H7 (cell line): Measurements from ENCODE around the gene RBMX. TPM values are rescaled to one million over a fixed set of nuclear protein-coding genes. Genes with fewer than 3 reads are reported as not detected.
"Not testable (repeated sequence)": the region's sequence is repeated elsewhere in the genome, so short reads cannot be mapped to it uniquely, and the experiment has no call there.

Experiments used
- DNase-seq: peaks from one replicate; pipeline ENCODE4 v3.0.0; 2012
- H3K27me3 ChIP-seq: 2 replicates; pipeline ENCODE4 v1.6.0; 2011; ENCODE audit warnings: mild to moderate bottlenecking, low read length; ENCODE audit not compliant: control insufficient read depth, insufficient read depth
- H3K36me3 ChIP-seq: replicated peaks from 2 replicates; pipeline ENCODE4 v1.5.1; 2011; ENCODE audit warnings: low read length; ENCODE audit not compliant: control insufficient read depth, insufficient read depth
- H3K4me3 ChIP-seq: 2 replicates; pipeline ENCODE4 v1.5.1; 2011; ENCODE audit warnings: low read depth, mild to moderate bottlenecking, control low read depth, low read length, moderate library complexity; ENCODE audit not compliant: insufficient read depth
- total RNA-seq: library from RNA; depleted of rRNA; stranded (reverse); fragments of >200 nt; shearing (Covaris generic); gene quantifications from 2 replicates; pipeline ENCODE4 v1.2.3, GENCODE V29; 2014

Gene RBMX
- total RNA-seq, 1 experiment from 2014 or later: 568 TPM

- H3K36me3 ChIP-seq, DNase-seq, H3K27me3 ChIP-seq, H3K4me3 ChIP-seq: not testable (repeated sequence)
Observed at GRCh38 chrX:136898752-136899151, 18.2 kb upstream of the RBMX start.

- Histone ChIP-seq H3K4me3 (no peak overlapping the region), H3K36me3 (no peaks in the 10 kb centered on the region), H3K27me3 (no peaks in the 10 kb centered on the region)
- DNase-seq: no peak
Observed at GRCh38 chrX:136896121-136896914, 15.8 kb upstream of the RBMX start.

- no peaks in the 10 kb centered on the region for H3K36me3 ChIP-seq
- no peak for DNase-seq
- H3K27me3 ChIP-seq: no peaks in the 10 kb centered on the region
- no peak overlapping the region for H3K4me3 ChIP-seq
Observed at GRCh38 chrX:136892412-136892811, 11.9 kb upstream of the RBMX start.

GRCh38 chrX:136890596-136890995 lies 10.1 kb upstream of the RBMX start:
- not testable (repeated sequence) for DNase-seq, H3K36me3 ChIP-seq, H3K4me3 ChIP-seq, H3K27me3 ChIP-seq

- Histone ChIP-seq H3K36me3 (no peaks in the 10 kb centered on the region), H3K4me3 (no peak overlapping the region), H3K27me3 (no peaks in the 10 kb centered on the region)
- DNase-seq: no peak
Observed at GRCh38 chrX:136889269-136889668, 8.7 kb upstream of the RBMX start.

- H3K36me3 ChIP-seq: peaks cover 8% of the 10 kb centered on the region
- H3K4me3 ChIP-seq: peak overlapping the region; percentile 96
- H3K27me3 ChIP-seq: no peaks in the 10 kb centered on the region
- DNase-seq: peak; percentile 48
Observed at GRCh38 chrX:136880003-136880451, 498 bp downstream of the RBMX start.

GRCh38 chrX:136879001-136879687 lies 1.4 kb downstream of the RBMX start:
- Histone ChIP-seq H3K4me3 (peak overlapping the region; percentile 96), H3K27me3 (no peaks in the 10 kb centered on the region), H3K36me3 (peaks cover 8% of the 10 kb centered on the region)
- DNase-seq: no peak

- DNase-seq: no peak
- H3K27me3 ChIP-seq: no peaks in the 10 kb centered on the region
- H3K36me3 ChIP-seq: peaks cover 8% of the 10 kb centered on the region
- H3K4me3 ChIP-seq: peak overlapping the region; percentile 96
Observed at GRCh38 chrX:136878423-136878822, 2.1 kb downstream of the RBMX start.

GRCh38 chrX:136874114-136874513 lies 6.4 kb downstream of the RBMX start:
- H3K27me3 ChIP-seq, H3K4me3 ChIP-seq, DNase-seq: not testable (repeated sequence)
- peaks cover 22% of the 10 kb centered on the region for H3K36me3 ChIP-seq

GRCh38 chrX:136873210-136873609 lies 7.3 kb downstream of the RBMX start:
- H3K36me3 ChIP-seq: peaks cover 23% of the 10 kb centered on the region
- H3K27me3 ChIP-seq, DNase-seq, H3K4me3 ChIP-seq: not testable (repeated sequence)

GRCh38 chrX:136872091-136872700 lies 8.3 kb downstream of the RBMX start:
- no peaks in the 10 kb centered on the region for H3K27me3 ChIP-seq
- H3K4me3 ChIP-seq: no peak overlapping the region
- no peak for DNase-seq
- H3K36me3 ChIP-seq: peaks cover 20% of the 10 kb centered on the region

GRCh38 chrX:136870064-136870463 lies 10.5 kb downstream of the RBMX start:
- peaks cover 18% of the 10 kb centered on the region for H3K36me3 ChIP-seq
- no peak for DNase-seq
- no peaks in the 10 kb centered on the region for H3K27me3 ChIP-seq
- H3K4me3 ChIP-seq: no peak overlapping the region

- Histone ChIP-seq H3K4me3 (no peak overlapping the region), H3K36me3 (peaks cover 18% of the 10 kb centered on the region), H3K27me3 (no peaks in the 10 kb centered on the region)
- no peak for DNase-seq
Observed at GRCh38 chrX:136868283-136869055, 12.1 kb downstream of the RBMX start.

GRCh38 chrX:136867518-136867917 lies 13.0 kb downstream of the RBMX start:
- Histone ChIP-seq H3K27me3 (no peaks in the 10 kb centered on the region), H3K36me3 (peaks cover 16% of the 10 kb centered on the region), H3K4me3 (no peak overlapping the region)
- no peak for DNase-seq
